ENCODE results near the gene KCTD15.
A peak's percentile ranks its signal among the peaks of the same experiment; 100 is the strongest.

Gene KCTD15

GRCh38 chr19:33771384-33772101, 25.1 kb upstream of the KCTD15 start:
- DNase-seq (ENCODE audit: low spot score): peak; percentile 47

- no peak for DNase-seq (ENCODE audit: low spot score)
These were observed 24.4 kb upstream of the KCTD15 start for GRCh38 chr19:33772102-33772857.

- no peak for DNase-seq (ENCODE audit: low spot score)
These were observed 23.9 kb upstream of the KCTD15 start for GRCh38 chr19:33772858-33773180.

GRCh38 chr19:33773704-33774624, 22.7 kb upstream of the KCTD15 start:
- DNase-seq (ENCODE audit: low spot score): no peak

GRCh38 chr19:33774751-33775150, 21.9 kb upstream of the KCTD15 start:
- DNase-seq (ENCODE audit: low spot score): no peak

GRCh38 chr19:33775731-33776487, 20.8 kb upstream of the KCTD15 start:
- DNase-seq (ENCODE audit: low spot score): no peak

GRCh38 chr19:33777351-33777750, 19.3 kb upstream of the KCTD15 start:
- DNase-seq (ENCODE audit: low spot score): no peak

- no peak for DNase-seq (ENCODE audit: low spot score)
These were observed 18.9 kb upstream of the KCTD15 start for GRCh38 chr19:33777753-33778088.

- DNase-seq (ENCODE audit: low spot score): peak; percentile 81
These were observed 18.4 kb upstream of the KCTD15 start for GRCh38 chr19:33778089-33778791.

- no peak for DNase-seq (ENCODE audit: low spot score)
These were observed 16.8 kb upstream of the KCTD15 start for GRCh38 chr19:33779849-33780248.

- no peak for DNase-seq (ENCODE audit: low spot score)
These were observed 16.4 kb upstream of the KCTD15 start for GRCh38 chr19:33780251-33780650.

GRCh38 chr19:33780746-33781145, 15.9 kb upstream of the KCTD15 start:
- DNase-seq (ENCODE audit: low spot score): no peak

GRCh38 chr19:33781415-33781935, 15.2 kb upstream of the KCTD15 start:
- no peak for DNase-seq (ENCODE audit: low spot score)

- DNase-seq (ENCODE audit: low spot score): no peak
These were observed 14.7 kb upstream of the KCTD15 start for GRCh38 chr19:33781996-33782395.

- DNase-seq (ENCODE audit: low spot score): no peak
These were observed 12.2 kb upstream of the KCTD15 start for GRCh38 chr19:33784432-33784831.

GRCh38 chr19:33785795-33786194, 10.9 kb upstream of the KCTD15 start:
- no peak for DNase-seq (ENCODE audit: low spot score)

- no peak for DNase-seq (ENCODE audit: low spot score)
These were observed 8.0 kb upstream of the KCTD15 start for GRCh38 chr19:33788676-33789075.

GRCh38 chr19:33789344-33789743, 7.3 kb upstream of the KCTD15 start:
- no peak for DNase-seq (ENCODE audit: low spot score)

- no peak for DNase-seq (ENCODE audit: low spot score)
These were observed 1.8 kb upstream of the KCTD15 start for GRCh38 chr19:33794683-33795369.

GRCh38 chr19:33795370-33796163, 1.1 kb upstream of the KCTD15 start:
- peak; percentile 37 for DNase-seq (ENCODE audit: low spot score)

Measured in hematopoietic multipotent progenitor cell treated with erythropoietin and hydrocortisone succinate and interleukin-3 and kit ligand, for 17 days (in vitro differentiated cells).